ENCODE data around the gene ABLIM1.

The ABLIM1 gene

GRCh38 chr10:114502074-114502473, 156.0 kb downstream of the ABLIM1 start:
- H3K27ac ChIP-seq: peak overlapping the region; percentile 98
- no peak for DNase-seq (ENCODE audit: low read depth, low spot score)

- DNase-seq (ENCODE audit: low read depth, low spot score): no peak
- peak overlapping the region; percentile 98 for H3K27ac ChIP-seq
Measured at GRCh38 chr10:114501650-114502049, 156.4 kb downstream of the ABLIM1 start.

GRCh38 chr10:114500643-114501042, 157.4 kb downstream of the ABLIM1 start:
- no peak for DNase-seq (ENCODE audit: low read depth, low spot score)
- H3K27ac ChIP-seq: peak overlapping the region; percentile 98

- DNase-seq (ENCODE audit: low read depth, low spot score): peak; percentile 99
- H3K27ac ChIP-seq: peak overlapping the region; percentile 98
Measured at GRCh38 chr10:114499630-114500190, 158.4 kb downstream of the ABLIM1 start.

- no peak for DNase-seq (ENCODE audit: low read depth, low spot score)
- peak overlapping the region; percentile 98 for H3K27ac ChIP-seq
Measured at GRCh38 chr10:114499116-114499515, 159.0 kb downstream of the ABLIM1 start.

GRCh38 chr10:114498413-114499111, 159.5 kb downstream of the ABLIM1 start:
- no peak for DNase-seq (ENCODE audit: low read depth, low spot score)
- peak overlapping the region; percentile 98 for H3K27ac ChIP-seq

GRCh38 chr10:114495303-114495702, 162.8 kb downstream of the ABLIM1 start:
- H3K27ac ChIP-seq: no peak overlapping the region
- DNase-seq (ENCODE audit: low read depth, low spot score): no peak

GRCh38 chr10:114492351-114493037, 165.6 kb downstream of the ABLIM1 start:
- no peak for DNase-seq (ENCODE audit: low read depth, low spot score)
- H3K27ac ChIP-seq: no peak overlapping the region

GRCh38 chr10:114491933-114492332, 166.1 kb downstream of the ABLIM1 start:
- no peak overlapping the region for H3K27ac ChIP-seq
- no peak for DNase-seq (ENCODE audit: low read depth, low spot score)

- no peak overlapping the region for H3K27ac ChIP-seq
Measured at GRCh38 chr10:114491419-114491818, 166.7 kb downstream of the ABLIM1 start.

GRCh38 chr10:114489521-114490310, 168.4 kb downstream of the ABLIM1 start:
- H3K27ac ChIP-seq: no peak overlapping the region

More at GRCh38 chr10:114491419-114491818, 166.7 kb downstream of the ABLIM1 start:
- no peak for DNase-seq (ENCODE audit: low read depth, low spot score)

GRCh38 chr10:114487815-114488536, 170.1 kb downstream of the ABLIM1 start:
- peak overlapping the region; percentile 44 for H3K27ac ChIP-seq
- DNase-seq (ENCODE audit: low read depth, low spot score): peak; percentile 31

More at GRCh38 chr10:114489521-114490310, 168.4 kb downstream of the ABLIM1 start:
- DNase-seq (ENCODE audit: low read depth, low spot score): no peak

- DNase-seq (ENCODE audit: low read depth, low spot score): peak; percentile 55
- peak overlapping the region; percentile 44 for H3K27ac ChIP-seq
Measured at GRCh38 chr10:114486938-114487814, 170.9 kb downstream of the ABLIM1 start.

- DNase-seq (ENCODE audit: low read depth, low spot score): no peak
- no peak overlapping the region for H3K27ac ChIP-seq
Measured at GRCh38 chr10:114485696-114486400, 172.2 kb downstream of the ABLIM1 start.

- no peak for DNase-seq (ENCODE audit: low read depth, low spot score)
- H3K27ac ChIP-seq: no peak overlapping the region
Measured at GRCh38 chr10:114483575-114483974, 174.5 kb downstream of the ABLIM1 start.

- no peak for DNase-seq (ENCODE audit: low read depth, low spot score)
- H3K27ac ChIP-seq: no peak overlapping the region
Measured at GRCh38 chr10:114482480-114483304, 175.4 kb downstream of the ABLIM1 start.

- H3K27ac ChIP-seq: no peak overlapping the region
- DNase-seq (ENCODE audit: low read depth, low spot score): no peak
Measured at GRCh38 chr10:114481055-114481454, 177.0 kb downstream of the ABLIM1 start.
